NCI-H1417 (cell line): ENCODE measurements around the gene APOBEC3H.
"Not testable (repeated sequence)": the region's sequence is repeated elsewhere in the genome, so short reads cannot be mapped to it uniquely, and the experiment has no call there.

ENCODE experiments used
- DNase-seq, 3 experiments: peaks; one replicate each; lab custom pipeline; 2025; lab: John Stamatoyannopoulos, UW

APOBEC3H gene

GRCh38 chr22:39097098-39098020, at the start of gene APOBEC3H:
Gene APOBEC3H (plus strand): TSS chr22:39097244. CDS start chr22:39100279, 3,035 bp downstream.
- DNase-seq = no peak

DNA sequence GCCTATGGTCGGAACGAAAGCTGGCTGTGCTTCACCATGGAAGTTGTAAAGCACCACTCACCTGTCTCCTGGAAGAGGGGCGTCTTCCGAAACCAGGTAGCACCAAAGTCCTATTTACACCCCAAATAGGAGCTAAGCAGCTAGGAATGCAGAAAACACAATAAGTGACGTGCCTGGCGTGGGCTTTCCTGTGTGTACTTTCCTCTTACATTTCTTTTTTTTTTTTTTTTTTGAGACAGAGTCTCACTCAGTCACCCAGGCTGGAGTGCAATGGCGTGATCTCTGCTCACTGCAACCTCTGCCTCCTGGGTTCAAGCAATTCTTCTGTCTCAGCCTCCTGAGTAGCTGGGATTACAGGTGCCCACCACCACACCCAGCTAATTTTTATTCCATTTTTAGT, 47.6 kb upstream of the APOBEC3H start:
- not testable (repeated sequence) for DNase-seq

DNA sequence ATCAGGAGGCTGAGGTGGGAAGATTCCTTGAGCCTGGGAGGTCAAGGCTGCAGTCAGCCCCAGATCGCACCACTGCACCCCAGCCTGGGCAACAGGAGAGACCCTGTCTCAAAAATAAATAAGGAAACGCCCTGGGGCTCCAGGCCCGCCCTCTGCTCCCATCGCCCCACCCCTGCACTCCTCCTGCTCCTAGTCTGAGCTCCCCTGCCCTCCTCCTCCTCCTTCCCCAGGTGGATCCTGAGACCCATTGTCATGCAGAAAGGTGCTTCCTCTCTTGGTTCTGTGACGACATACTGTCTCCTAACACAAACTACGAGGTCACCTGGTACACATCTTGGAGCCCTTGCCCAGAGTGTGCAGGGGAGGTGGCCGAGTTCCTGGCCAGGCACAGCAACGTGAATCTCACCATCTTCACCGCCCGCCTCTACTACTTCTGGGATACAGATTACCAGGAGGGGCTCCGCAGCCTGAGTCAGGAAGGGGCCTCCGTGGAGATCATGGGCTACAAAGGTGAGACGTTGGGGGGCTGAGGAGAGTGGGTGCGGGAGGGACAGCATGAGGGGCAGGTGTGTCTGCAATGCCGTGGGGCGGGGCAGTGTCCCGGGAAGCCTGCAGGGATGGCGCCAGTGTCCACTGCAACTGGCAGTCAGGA, 45.1 kb upstream of the APOBEC3H start:
- DNase-seq = not testable (repeated sequence)

- no peak for DNase-seq
These were observed 41.4 kb upstream of the APOBEC3H start for GRCh38 chr22:39055658-39056057.

GRCh38 chr22:39061290-39061689, 35.8 kb upstream of the APOBEC3H start:
- not testable (repeated sequence) for DNase-seq

DNA sequence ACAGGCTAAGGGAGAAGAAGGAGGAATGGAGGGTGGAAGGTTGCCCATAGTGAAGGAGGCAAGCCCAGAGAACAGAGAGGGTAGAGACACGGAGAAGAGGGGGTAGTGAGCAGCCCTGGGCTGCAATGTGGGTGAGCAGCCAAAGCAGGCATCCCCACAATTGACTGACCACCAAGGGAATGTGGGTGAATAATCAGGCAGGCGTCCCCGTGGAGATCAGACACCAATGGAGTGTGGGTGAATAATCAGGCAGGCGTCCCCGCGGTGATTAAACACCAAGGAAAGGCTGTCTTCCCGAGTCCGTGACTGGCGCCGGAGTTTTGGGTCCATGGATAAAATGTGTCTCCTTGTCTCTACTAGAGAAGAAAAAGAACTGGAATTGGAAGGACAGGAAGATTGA, 35.1 kb upstream of the APOBEC3H start:
- not testable (repeated sequence) for DNase-seq

- not testable (repeated sequence) for DNase-seq
These were observed 33.1 kb upstream of the APOBEC3H start for GRCh38 chr22:39063904-39064303.

DNA sequence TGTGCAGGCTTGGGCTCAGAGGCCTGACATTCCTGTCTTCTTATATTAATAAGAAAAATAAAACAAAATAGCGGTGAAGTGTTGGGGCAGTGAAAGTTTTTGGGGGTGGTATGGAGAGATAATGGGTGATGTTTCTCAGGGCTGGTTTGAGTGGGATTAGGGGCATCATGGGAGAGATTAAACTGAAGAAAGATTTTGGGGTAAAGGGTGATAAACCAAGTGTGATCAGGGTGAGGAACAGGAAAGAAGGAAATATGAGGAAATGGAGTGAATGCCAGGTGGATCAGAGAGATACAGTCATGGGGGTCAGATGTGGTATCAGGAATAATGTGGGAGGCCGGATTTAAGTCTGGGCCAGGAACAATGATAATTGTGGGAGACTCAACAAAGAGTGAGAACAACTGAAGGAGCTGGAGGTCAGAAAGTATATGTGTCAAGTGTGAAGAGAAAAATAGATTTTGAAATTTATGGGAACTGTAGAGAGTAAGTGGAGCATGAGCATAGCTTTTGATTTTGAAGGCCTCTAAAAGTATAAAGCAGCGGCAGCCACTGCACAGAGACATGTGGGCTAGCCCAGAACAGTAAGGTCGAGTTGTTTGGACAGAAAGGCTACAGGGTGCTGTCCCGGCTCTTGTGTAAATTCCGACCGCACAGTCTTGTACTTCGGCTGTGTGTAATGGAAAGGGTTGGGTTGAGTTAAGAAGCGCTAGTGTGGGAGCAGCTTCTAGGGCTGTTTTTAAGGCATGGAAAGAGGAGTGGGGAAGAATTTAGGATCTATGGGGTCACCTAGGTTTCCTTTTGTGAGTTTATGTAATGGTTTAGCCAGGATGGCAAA, 30.4 kb upstream of the APOBEC3H start:
- DNase-seq = not testable (repeated sequence)

GRCh38 chr22:39068033-39068785, 28.8 kb upstream of the APOBEC3H start:
- DNase-seq = no peak

GRCh38 chr22:39070186-39070585, 26.9 kb upstream of the APOBEC3H start:
- no peak for DNase-seq

DNA sequence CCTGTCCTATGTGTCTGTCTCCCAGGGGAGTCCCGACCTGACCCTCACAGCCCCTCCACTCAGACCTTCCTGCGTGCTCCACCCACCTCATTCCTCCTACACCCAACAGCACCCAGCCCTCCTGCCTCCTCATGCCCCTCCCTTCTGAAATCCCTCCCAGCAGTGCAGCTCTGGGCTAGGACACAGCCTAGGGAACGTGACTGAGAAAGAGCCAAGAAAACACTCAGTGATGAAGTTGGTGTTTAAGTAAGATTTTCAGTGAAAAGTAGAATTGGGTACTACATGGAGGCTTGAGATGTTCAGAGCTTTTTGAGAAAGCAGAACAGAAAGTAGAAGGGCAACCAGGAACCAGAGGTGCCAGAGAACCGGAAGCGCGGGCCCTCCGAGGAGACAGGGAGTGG, 24.5 kb upstream of the APOBEC3H start:
- DNase-seq = not testable (repeated sequence)

- no peak for DNase-seq
These were observed 23.1 kb upstream of the APOBEC3H start for GRCh38 chr22:39073981-39074380.

GRCh38 chr22:39076155-39077025, 20.7 kb upstream of the APOBEC3H start:
- not testable (repeated sequence) for DNase-seq

DNA sequence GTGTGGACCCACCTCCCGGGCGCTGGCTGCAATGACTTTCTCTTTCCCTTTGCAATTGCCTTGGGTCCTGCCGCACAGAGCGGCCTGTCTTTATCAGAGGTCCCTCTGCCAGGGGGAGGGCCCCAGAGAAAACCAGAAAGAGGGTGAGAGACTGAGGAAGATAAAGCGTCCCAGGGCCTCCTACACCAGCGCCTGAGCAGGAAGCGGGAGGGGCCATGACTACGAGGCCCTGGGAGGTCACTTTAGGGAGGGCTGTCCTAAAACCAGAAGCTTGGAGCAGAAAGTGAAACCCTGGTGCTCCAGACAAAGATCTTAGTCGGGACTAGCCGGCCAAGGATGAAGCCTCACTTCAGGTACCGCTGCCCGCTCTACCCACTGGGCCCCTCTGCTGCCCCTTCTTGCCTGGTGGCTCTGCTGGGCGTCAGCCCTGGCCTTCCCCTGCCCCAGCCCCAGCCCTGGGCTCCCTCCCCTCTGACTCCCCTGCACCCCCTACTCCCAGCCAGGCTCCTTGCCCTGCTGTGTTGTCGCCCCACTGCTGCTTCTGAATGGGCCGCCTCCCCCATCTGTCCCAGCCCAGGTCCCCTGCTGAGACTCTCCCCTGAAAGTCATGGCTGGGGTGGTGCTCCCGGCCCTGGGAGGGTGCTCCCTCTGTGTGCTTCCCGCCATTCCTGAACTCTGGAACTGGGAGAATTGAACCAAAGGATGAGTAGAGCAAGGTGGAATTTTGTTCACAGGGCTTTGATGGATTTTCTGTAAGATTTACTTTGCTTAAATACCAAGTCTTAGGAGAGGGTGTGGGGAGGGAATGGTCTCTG, 19.8 kb upstream of the APOBEC3H start, which contains the start of gene APOBEC3G:
Gene APOBEC3G, plus strand, starts transcription at position 250 of the 815 bp plus-strand sequence. Its CDS starts 87 bp downstream, at position 337.
- DNase-seq = not testable (repeated sequence)

DNA sequence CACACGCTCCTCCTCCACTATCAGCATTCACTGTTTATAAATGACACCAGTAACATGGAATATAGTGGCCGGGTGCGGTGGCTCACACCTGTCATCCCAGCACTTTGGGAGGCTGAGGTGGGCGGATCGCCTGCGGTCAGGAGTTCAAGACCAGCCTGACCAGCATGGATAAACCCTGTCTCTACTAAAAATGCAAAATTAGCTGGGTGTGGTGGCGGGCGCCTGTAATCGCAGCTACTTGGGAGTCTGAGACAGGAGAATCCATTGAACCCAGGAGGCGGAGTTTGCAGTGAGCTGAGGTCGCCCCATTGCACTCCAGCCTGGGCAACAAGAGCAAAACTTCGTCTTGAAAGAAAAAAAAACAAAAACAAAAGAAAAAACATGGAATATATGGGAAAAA, 19.1 kb upstream of the APOBEC3H start:
- not testable (repeated sequence) for DNase-seq

DNA sequence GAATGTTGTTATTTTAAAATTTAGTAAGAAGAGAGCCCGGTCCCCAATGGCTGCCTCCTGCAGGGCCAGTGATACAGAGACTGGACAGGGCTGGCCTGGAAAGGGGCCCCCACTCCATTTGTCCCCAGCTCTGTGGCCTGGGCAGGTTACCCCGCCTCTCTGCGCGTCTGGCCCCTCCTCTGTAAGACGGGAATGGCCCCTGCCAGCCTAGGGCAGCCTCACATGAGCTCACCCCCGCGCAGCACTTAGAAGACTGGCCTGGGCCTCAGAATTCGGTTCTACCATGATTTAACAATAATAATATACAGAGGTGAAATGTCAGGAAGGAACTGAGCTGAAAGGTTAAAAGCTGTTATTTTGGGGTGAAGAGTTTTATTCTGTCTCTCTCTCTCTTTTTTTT, 18.7 kb upstream of the APOBEC3H start:
- DNase-seq = no peak

GRCh38 chr22:39079054-39079637, 17.9 kb upstream of the APOBEC3H start:
- DNase-seq = not testable (repeated sequence)

DNA sequence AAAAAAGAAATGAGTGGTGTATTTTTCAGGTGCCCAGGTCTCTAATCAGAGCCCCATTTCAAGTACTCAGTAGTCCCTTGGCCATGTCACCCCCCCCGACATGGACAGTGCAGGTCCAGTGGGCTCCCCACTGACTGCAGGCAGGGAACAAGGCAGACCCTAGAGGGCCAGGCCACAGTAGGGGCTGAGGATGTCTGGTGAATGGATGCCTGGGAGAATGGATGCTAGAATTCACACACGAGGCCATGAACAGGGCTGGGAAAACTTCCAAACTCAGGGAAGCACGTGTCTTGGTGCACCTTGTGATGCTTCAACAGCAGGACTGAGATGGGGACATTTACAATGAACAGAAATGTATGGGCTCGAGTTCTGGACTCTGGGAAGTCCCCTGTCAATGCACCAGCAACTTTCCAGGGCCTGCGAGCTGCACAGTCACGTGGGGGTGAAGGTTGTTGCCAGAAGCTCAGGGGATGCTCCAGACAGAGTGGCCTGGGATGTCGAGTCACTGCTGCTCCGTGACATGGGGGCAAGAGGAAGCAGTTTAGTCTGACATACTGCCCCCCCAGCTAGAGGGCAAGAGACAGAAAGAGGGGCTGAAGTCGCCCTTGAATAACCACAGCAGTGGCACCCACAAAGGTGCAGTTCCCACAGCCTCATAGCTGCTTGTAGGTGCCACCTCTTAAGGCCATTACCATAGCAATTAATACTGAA, 16.8 kb upstream of the APOBEC3H start:
- DNase-seq = no peak
